Esophagus muscularis mucosa (tissue), 4 donors: ENCODE results near the gene KCNH4.

Experiments used
- EP300 ChIP-seq: sonication (generic); formaldehyde crosslinking; IDR thresholded peaks from one replicate; pipeline ENCODE4 v1.6.1; 2017; ENCODE audit warnings: antibody characterized with exemption
- POLR2A ChIP-seq: fragments of 450-650 bp; IDR thresholded peaks from one replicate; pipeline ENCODE4 v1.6.1; 2017; ENCODE audit warnings: antibody characterized with exemption, moderate library complexity, mild to moderate bottlenecking, low read depth
- POLR2AphosphoS5 ChIP-seq, 2 donors: sonication (generic); formaldehyde crosslinking; IDR thresholded peaks; one replicate each; pipeline ENCODE4 v1.6.1; 2017; ENCODE audit warnings: antibody characterized with exemption in 2 of 2
- TF ChIP-seq, protein P1 (sequence below), 3 experiments: fragments of 200-600 bp in 2 of 3; fragments of 450-650 bp in 1 of 3; sonication (generic) in 2 of 3; IDR thresholded peaks; one replicate each; pipeline ENCODE4 v1.5.1; 2017 to 2019; ENCODE audit warnings: antibody characterized with exemption in 3 of 3, mild to moderate bottlenecking in 2 of 3, moderate library complexity in 1 of 3

DNA sequence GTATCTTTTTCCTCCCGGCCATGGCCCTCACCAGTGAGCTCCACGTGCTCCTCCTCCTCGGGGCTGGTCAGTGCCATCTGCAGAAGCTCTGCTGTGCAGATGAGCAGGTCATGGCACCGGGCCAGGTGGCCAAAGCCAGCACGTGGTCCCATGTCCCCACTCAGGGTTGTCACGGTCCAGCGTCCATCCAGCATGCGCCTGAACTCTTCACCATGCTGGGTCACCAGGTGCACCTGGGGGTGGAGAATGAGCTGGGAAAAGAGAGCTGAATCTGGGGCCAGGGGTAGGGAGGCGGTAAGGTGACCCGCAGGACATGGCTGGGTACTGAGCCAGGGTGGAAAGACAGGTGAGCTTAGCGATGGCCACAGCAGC lies 69.7 kb downstream of the KCNH4 start:
- TF ChIP-seq, protein P1, sequence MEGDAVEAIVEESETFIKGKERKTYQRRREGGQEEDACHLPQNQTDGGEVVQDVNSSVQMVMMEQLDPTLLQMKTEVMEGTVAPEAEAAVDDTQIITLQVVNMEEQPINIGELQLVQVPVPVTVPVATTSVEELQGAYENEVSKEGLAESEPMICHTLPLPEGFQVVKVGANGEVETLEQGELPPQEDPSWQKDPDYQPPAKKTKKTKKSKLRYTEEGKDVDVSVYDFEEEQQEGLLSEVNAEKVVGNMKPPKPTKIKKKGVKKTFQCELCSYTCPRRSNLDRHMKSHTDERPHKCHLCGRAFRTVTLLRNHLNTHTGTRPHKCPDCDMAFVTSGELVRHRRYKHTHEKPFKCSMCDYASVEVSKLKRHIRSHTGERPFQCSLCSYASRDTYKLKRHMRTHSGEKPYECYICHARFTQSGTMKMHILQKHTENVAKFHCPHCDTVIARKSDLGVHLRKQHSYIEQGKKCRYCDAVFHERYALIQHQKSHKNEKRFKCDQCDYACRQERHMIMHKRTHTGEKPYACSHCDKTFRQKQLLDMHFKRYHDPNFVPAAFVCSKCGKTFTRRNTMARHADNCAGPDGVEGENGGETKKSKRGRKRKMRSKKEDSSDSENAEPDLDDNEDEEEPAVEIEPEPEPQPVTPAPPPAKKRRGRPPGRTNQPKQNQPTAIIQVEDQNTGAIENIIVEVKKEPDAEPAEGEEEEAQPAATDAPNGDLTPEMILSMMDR (IDR thresholded peaks at IDR 0.05), result no peak
- TF ChIP-seq POLR2A (no peak), POLR2AphosphoS5 (IDR thresholded peaks at IDR 0.05) (no peak), EP300 (no peak)
